ENCODE data around the gene FAM120C.

DNA sequence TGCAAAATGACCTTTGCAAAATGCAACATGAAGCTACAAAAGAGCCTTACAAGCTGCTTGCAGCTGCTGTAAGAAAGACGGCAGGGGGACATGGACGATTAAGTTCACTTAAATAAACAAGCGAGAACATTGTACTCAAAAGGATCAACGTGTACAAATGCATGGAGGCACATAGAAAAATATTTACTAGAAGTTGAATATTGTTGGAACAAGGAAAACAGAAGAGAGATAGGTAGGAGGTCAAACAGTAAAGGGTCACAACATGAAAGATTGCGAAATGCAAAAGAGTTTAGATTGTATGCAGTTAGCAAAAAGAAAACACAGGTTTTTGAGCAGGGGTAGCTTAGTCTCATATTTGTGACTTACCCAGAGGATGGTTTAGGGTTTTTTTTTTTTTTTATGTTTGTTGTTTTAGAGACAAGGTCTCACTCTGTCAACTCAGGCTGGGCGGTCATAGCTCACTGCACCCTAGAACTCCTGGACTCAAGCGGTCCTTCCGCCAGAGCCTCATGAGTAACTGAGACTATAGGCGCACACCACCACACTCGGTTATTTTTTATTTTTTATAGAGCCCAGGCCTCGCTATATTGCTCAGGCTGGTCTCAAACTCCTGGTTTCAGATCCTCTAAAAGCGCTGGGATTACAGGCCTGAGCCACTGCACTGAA lies 137.4 kb downstream of the FAM120C start:
- TF ChIP-seq, protein P1, sequence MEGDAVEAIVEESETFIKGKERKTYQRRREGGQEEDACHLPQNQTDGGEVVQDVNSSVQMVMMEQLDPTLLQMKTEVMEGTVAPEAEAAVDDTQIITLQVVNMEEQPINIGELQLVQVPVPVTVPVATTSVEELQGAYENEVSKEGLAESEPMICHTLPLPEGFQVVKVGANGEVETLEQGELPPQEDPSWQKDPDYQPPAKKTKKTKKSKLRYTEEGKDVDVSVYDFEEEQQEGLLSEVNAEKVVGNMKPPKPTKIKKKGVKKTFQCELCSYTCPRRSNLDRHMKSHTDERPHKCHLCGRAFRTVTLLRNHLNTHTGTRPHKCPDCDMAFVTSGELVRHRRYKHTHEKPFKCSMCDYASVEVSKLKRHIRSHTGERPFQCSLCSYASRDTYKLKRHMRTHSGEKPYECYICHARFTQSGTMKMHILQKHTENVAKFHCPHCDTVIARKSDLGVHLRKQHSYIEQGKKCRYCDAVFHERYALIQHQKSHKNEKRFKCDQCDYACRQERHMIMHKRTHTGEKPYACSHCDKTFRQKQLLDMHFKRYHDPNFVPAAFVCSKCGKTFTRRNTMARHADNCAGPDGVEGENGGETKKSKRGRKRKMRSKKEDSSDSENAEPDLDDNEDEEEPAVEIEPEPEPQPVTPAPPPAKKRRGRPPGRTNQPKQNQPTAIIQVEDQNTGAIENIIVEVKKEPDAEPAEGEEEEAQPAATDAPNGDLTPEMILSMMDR (IDR thresholded peaks at IDR 0.05), result no peak
- no peak for TF ChIP-seq POLR2A (IDR thresholded peaks at IDR 0.05)
